HG02943 (cell line): ENCODE results near the gene RPL19.
"Not testable (repeated sequence)": the region's sequence is repeated elsewhere in the genome, so short reads cannot be mapped to it uniquely, and the experiment has no call there.

Experiments
- ATAC-seq: cut with Tn5 transposase; IDR thresholded peaks from one replicate; pipeline ENCODE4 v1.9.1; 2021; ENCODE audit warnings: mild to moderate bottlenecking, low read depth, moderate library complexity; ENCODE audit not compliant: unreplicated experiment

Gene RPL19

GRCh38 chr17:39200070-39200879, at the start of gene RPL19:
RPL19 (plus strand) TSS chr17:39200283; CDS start chr17:39200345, 62 bp downstream.
- peak; percentile 59 for ATAC-seq

DNA sequence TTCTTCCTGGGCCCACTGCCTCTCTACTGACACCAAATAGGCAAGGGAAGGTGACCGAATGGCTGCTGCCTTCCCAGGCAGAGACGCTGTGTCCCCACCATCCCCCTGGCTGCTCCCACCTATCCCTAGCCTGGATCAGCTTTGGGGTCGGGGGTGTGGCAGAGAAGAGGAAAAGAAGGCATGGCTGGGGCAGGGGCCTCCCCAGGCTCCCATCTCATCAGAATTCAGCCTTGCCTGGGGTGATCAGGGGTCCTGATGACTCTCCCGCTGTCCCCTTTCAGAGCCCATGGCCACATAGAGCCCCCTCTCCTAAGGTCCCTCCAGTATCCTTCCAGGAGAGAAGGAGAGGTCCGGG, 49.3 kb upstream of the RPL19 start:
- ATAC-seq, result no peak

- ATAC-seq, result no peak
Measured at GRCh38 chr17:39151150-39151942, 48.7 kb upstream of the RPL19 start, which contains the start of gene PLXDC1. PLXDC1 (minus strand) TSS chr17:39151637; CDS start chr17:39151437, 200 bp downstream.

DNA sequence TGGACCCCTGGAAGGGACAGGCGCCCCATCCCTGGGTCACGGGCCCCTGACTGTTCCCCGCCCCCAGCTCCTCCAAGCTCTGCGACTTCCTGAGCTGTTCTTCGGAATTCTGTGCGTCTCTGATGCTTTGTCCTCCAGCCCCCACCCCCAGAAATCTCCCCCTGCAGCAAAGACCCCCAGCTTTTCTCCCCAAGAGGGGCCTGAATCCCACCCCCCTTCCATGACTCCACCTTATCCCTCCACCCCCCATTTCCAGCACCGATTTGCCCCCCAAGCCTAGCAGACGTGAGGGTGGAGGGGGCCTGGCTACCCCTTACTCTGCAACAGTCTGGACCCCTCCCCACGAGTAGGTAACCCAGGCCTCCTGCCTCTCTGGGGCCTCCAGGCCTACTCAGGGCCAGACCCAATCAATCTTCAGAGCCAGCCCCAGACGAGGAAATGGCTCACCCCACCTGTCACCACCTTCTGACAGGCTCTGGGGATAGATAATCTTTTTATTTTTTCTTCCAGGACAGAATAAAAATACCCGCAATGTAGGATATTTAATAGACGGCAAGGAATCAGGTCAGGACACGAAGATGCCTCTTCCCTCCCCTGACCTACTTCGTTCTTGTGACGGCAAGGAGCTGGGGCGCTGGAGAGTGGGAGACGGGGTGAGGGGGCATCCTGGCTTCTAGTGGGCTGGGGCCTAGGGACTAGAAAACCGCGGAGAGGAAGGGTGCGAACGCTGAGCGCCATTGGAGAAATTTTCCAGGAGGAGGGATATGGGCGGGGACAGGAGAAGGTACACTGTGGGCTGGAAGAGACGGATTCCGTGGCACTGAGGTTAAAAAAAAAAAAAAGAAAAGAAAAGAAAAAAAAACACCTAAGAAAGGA, 47.9 kb upstream of the RPL19 start:
- ATAC-seq, result no peak

DNA sequence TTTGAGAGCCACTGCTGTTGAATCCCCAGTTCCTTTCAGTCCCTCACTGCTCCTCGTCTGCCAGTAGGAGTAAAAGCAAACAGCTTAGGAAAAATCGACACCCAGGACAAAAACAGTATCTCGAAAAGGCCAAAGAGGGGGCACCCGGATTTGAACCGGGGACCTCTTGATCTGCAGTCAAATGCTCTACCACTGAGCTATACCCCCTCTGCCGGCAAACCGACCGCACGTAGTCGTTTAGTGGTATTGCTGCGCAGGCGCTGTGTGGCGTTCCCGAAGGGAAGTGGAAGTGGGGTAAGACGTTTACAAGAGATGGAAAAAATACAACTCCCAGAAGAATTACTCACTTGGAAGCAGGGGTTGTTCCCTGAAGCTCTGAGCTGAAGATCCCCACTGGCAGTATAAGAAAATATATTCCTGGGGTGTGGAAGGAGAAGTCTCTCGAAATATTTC, 46.5 kb upstream of the RPL19 start:
- ATAC-seq, result peak; percentile 36

- no peak for ATAC-seq
Measured at GRCh38 chr17:39155654-39156053, 44.4 kb upstream of the RPL19 start.

GRCh38 chr17:39156491-39156890, 43.6 kb upstream of the RPL19 start:
- ATAC-seq, result no peak

GRCh38 chr17:39158623-39159022, 41.5 kb upstream of the RPL19 start:
- ATAC-seq, result no peak

- no peak for ATAC-seq
Measured at GRCh38 chr17:39161962-39162361, 38.1 kb upstream of the RPL19 start.

DNA sequence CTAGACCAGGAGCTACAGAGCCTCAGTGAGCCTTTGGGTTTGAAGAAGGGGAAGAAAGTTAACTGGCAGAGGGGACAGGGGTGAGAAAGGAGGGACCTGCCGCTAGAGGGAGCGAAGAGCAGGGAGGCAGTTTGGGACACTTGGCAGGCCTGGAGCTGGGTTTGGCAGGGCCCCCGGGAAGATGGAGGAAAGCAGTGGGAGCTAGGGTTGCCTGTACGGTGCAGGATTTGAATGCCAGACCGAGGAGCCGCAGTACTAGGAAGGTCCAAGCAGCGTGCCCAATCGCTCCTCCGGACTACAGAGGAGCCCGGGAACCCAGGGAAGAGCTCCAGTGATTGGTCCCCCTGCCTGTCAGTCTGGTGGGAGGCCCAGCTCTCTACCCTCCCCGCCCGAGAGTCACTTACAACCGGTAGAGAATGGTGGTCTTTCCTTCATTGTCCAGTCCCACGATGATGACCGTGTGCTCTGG, 35.4 kb upstream of the RPL19 start:
- ATAC-seq, result no peak

GRCh38 chr17:39165178-39165840, 34.8 kb upstream of the RPL19 start:
- no peak for ATAC-seq

GRCh38 chr17:39165841-39166349, 34.2 kb upstream of the RPL19 start, which contains the start of gene ARL5C:
ARL5C (minus strand) TSS chr17:39166161; CDS start chr17:39165760, 401 bp downstream.
- ATAC-seq, result no peak

GRCh38 chr17:39166437-39167335, 33.4 kb upstream of the RPL19 start:
- ATAC-seq, result no peak

DNA sequence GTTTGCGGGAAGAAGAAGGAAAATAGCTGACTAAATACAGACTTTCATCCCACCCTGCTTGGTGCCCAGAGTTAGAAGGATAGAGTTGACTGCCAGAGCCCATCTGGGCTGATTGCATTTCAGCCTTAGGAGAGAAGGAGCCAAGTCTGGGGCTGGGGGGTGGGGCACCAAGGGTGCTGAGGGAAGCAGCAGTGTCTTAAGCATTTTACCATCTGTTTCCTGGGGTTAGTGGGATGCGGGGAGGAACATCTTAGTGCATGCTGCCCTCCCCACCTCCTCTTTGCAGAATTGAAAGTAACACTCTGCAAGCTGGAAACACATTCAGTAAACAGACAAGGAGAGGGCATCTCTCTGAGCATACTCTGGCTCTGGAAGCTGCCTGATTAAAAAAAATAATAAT, 32.6 kb upstream of the RPL19 start:
- no peak for ATAC-seq

- ATAC-seq, result not testable (repeated sequence)
Measured at GRCh38 chr17:39168503-39168902, 31.6 kb upstream of the RPL19 start.

GRCh38 chr17:39169101-39169500, 31.0 kb upstream of the RPL19 start:
- no peak for ATAC-seq

DNA sequence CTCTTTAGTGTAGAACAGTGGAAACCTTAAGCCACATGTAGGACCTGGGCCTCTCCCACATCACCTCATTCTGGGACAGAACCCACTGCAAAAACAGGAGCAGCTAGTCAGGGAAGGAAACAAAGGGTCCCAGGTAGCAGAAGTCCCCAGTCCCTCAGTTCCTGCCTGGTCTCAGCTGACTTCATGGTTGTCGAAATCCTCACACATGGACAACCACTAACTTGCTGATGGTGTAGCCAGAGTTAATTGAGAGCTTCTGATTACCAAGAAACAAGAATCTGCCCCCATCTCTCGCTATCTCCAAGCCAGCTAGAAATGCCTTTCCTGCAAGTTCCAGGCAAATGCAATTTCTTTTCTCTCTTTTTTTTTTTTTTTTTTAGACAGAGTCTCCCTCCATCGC, 30.6 kb upstream of the RPL19 start:
- no peak for ATAC-seq

- ATAC-seq, result no peak
Measured at GRCh38 chr17:39170109-39170508, 30.0 kb upstream of the RPL19 start.

- no peak for ATAC-seq
Measured at GRCh38 chr17:39170558-39170957, 29.5 kb upstream of the RPL19 start.
